HCT116 (cell line): ENCODE measurements around the gene PTPDC1. TPM values are rescaled to one million over a fixed set of nuclear protein-coding genes. Genes with fewer than 3 reads are reported as not detected.

Experiments
- ATAC-seq: fragments of 200-7000 bp; cut with Tn5 transposase; 2 replicates; pipeline ENCODE4 v1.9.1; 2020; ENCODE audit warnings: mild to moderate bottlenecking, moderate library complexity
- BruUV-seq: library from RNA; stranded (reverse); fragments of 400-500 nt; replicated peaks from 2 replicates; lab custom pipeline; 2021; lab: Mats Ljungman, UMichigan
- CTCF ChIA-PET: fragments of 300-600 bp; sonication (Branson Sonifier 250); formaldehyde crosslinking; loops from one replicate; lab custom pipeline; 2021; ENCODE audit warnings: antibody characterized with exemption; lab: Charles Lee
- POLR2A ChIA-PET: fragments of 300-600, 350-600 bp; sonication (Branson Sonifier 250); formaldehyde crosslinking; loops from one replicate; lab custom pipeline; 2021; ENCODE audit warnings: antibody characterized with exemption; lab: Charles Lee
- RAD21 ChIA-PET, 2 experiments: fragments of 300-600 bp; sonication (Branson Sonifier 250); formaldehyde crosslinking; loops; one replicate each; lab custom pipeline; 2023; ENCODE audit warnings: low total read pairs in 2 of 2; ENCODE audit not compliant: uncharacterized antibody in 2 of 2, unreplicated experiment in 2 of 2, low non-redundant PET in 1 of 2; lab: Charles Lee
- DNase-seq: peaks from one replicate; pipeline ENCODE4 v3.0.0-alpha.2; 2010; ENCODE audit warnings: low read depth, low spot score
- H2AFZ ChIP-seq: fragments of 200-600 bp; shearing (Covaris generic), sonication (generic); 2 replicates; pipeline ENCODE4 v1.6.1; 2017; ENCODE audit warnings: low read depth, mixed run types, mixed read lengths, antibody characterized with exemption, low read length; ENCODE audit not compliant: poor library complexity, severe bottlenecking
- H3K27ac ChIP-seq: 2 replicates; pipeline ENCODE4 v1.5.1; 2012; ENCODE audit warnings: low read depth, low read length
- H3K27me3 ChIP-seq: fragments of 200-600 bp; sonication (generic); 2 replicates; pipeline ENCODE4 v1.6.1; 2016; ENCODE audit warnings: mixed run types, low read length, mixed read lengths; ENCODE audit not compliant: insufficient read depth
- H3K36me3 ChIP-seq, 2 experiments: fragments of 200-500 bp in 1 of 2; fragments of 200-600 bp in 1 of 2; sonication (Bioruptor generic) in 1 of 2; sonication (generic) in 1 of 2; 2 replicates each; pipeline versions ENCODE4 v1.5.1 to v1.6.1; 2014 to 2016; ENCODE audit warnings: low read length in 2 of 2, inconsistent platforms in 1 of 2, mixed read lengths in 1 of 2, mixed run types in 1 of 2; ENCODE audit not compliant: insufficient read depth in 2 of 2, control insufficient read depth in 1 of 2
- H3K4me1 ChIP-seq, 2 experiments: fragments of 200-600 bp in 1 of 2; sonication (generic) in 1 of 2; 2 replicates each; pipeline versions ENCODE4 v1.5.1 to v1.6.1; 2012 to 2017; ENCODE audit warnings: low read length in 2 of 2, inconsistent platforms in 1 of 2, mild to moderate bottlenecking in 1 of 2, mixed read lengths in 1 of 2, mixed run types in 1 of 2, moderate library complexity in 1 of 2; ENCODE audit not compliant: insufficient read depth in 2 of 2, control insufficient read depth in 1 of 2
- H3K4me2 ChIP-seq: fragments of 200-600 bp; sonication (generic); 2 replicates; pipeline ENCODE4 v1.6.1; 2017; ENCODE audit warnings: mixed run types, low read length, mixed read lengths
- H3K4me3 ChIP-seq, 2 experiments: fragments of 200-600 bp in 1 of 2; sonication (generic) in 1 of 2; replicated peaks in 1 of 2; 2 replicates each; pipeline ENCODE4 v1.5.1; 2011 to 2016; ENCODE audit warnings: low read length in 2 of 2, control low read depth in 1 of 2, low read depth in 1 of 2, mild to moderate bottlenecking in 1 of 2, mixed read lengths in 1 of 2, mixed run types in 1 of 2
- H3K79me2 ChIP-seq: fragments of 200-600 bp; sonication (generic); 2 replicates; pipeline ENCODE4 v1.6.1; 2017; ENCODE audit warnings: mild to moderate bottlenecking, mixed run types, low read length, moderate library complexity, mixed read lengths; ENCODE audit not compliant: insufficient read depth
- H3K9ac ChIP-seq: fragments of 200-600 bp; sonication (generic); 2 replicates; pipeline ENCODE4 v1.6.1; 2016; ENCODE audit warnings: low read length, mixed read lengths
- H3K9me2 ChIP-seq: fragments of 200-600 bp; sonication (generic), shearing (Covaris generic); 2 replicates; pipeline ENCODE4 v1.6.1; 2017; ENCODE audit warnings: mixed run types, mild to moderate bottlenecking, moderate library complexity; ENCODE audit not compliant: insufficient read depth
- H3K9me3 ChIP-seq, 2 experiments: fragments of 200-500 bp in 1 of 2; fragments of 200-600 bp in 1 of 2; sonication (Bioruptor generic) in 1 of 2; sonication (generic) in 1 of 2; 2 replicates each; pipeline ENCODE4 v1.6.1; 2014 to 2017; ENCODE audit warnings: low read length in 2 of 2, mixed read lengths in 2 of 2, inconsistent platforms in 1 of 2, low read depth in 1 of 2, mild to moderate bottlenecking in 1 of 2, mixed run types in 1 of 2, moderate library complexity in 1 of 2; ENCODE audit not compliant: control insufficient read depth in 1 of 2, insufficient read depth in 1 of 2
- H4K20me1 ChIP-seq: fragments of 200-600 bp; sonication (generic), shearing (Covaris generic); 2 replicates; pipeline ENCODE4 v1.6.1; 2017; ENCODE audit warnings: mixed run types, mild to moderate bottlenecking, moderate library complexity; ENCODE audit not compliant: insufficient read depth
- CBX3 ChIP-seq: IDR thresholded peaks from 2 replicates; pipeline ENCODE4 v1.6.1; 2012; ENCODE audit warnings: low read depth
- EGR1 ChIP-seq: IDR thresholded peaks from 2 replicates; pipeline ENCODE4 v1.6.1; 2012; ENCODE audit warnings: low read depth
- FOSL1 ChIP-seq: IDR thresholded peaks from 2 replicates; pipeline ENCODE4 v1.6.1; 2012; ENCODE audit warnings: low read depth
- POLR2A ChIP-seq: IDR thresholded peaks from 2 replicates; pipeline ENCODE4 v1.7.0; 2011; ENCODE audit warnings: borderline replicate concordance; ENCODE audit not compliant: insufficient read depth, insufficient read length; ENCODE audit errors: extremely low read depth
- POLR2AphosphoS5 ChIP-seq: IDR thresholded peaks from 2 replicates; pipeline ENCODE4 v1.6.1; 2011; ENCODE audit warnings: mild to moderate bottlenecking, low read depth, low read length, moderate library complexity
- YY1 ChIP-seq: IDR thresholded peaks from 2 replicates; pipeline ENCODE4 v1.6.1; 2011; ENCODE audit warnings: low read length, low read depth, moderate library complexity, mild to moderate bottlenecking; ENCODE audit not compliant: insufficient replicate concordance; ENCODE audit errors: extremely low read depth
- intact Hi-C: fragments of 100-400 bp; cut with micrococcal nuclease; formaldehyde crosslinking; loops from 2 replicates; pipeline ENCODE4 v1.10.0; 2022
- total RNA-seq: library from RNA; stranded (reverse); gene quantifications from one replicate; pipeline ENCODE4 v1.2.1, GENCODE V29; 2021; ENCODE audit not compliant: unreplicated experiment
- TF ChIP-seq, protein P1 (sequence below): IDR thresholded peaks from 2 replicates; pipeline ENCODE4 v1.6.1; 2012

The PTPDC1 gene
- total RNA-seq, 1 experiment from 2014 or later = 12.7 TPM

DNA sequence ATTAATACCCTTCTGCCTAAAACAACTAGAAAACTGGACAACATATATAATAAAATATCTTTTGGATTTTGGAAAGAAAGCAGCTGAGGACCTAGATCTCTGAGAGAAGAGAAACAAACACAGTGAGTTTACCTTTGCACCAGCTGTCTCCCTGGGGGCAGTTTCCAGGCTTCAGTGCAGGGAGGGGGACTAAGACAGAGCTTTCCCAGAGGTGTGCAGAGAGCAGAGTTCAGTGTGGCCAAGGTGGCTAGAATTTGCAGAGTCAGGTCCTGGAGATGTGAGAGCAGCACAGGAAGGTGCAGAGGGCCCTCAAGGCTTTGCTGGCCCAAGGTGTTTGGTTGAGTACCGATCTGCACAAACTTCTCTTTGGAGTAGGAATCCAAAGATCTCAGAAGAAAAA is 26.3 kb upstream of the PTPDC1 start:
- DNase-seq (no peak), ATAC-seq (no peak)
- no peak overlapping the region for H3K27ac ChIP-seq
- no peaks in the 10 kb centered on the region for H3K27me3 ChIP-seq
- TF ChIP-seq YY1 (no peak), POLR2AphosphoS5 (no peak), EGR1 (no peak), CBX3 (no peak), POLR2A (no peak)
- TF ChIP-seq, protein P1, sequence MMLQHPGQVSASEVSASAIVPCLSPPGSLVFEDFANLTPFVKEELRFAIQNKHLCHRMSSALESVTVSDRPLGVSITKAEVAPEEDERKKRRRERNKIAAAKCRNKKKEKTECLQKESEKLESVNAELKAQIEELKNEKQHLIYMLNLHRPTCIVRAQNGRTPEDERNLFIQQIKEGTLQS = no peak
- POLR2A ChIA-PET = no interaction called here
- no peaks in the 10 kb centered on the region for H3K9me2 ChIP-seq
- BruUV-seq = no TSS peak
- peaks cover 0 to 10% of the 10 kb centered on the region in 2 experiments; a peak in 2 of 4 replicates for H3K4me1 ChIP-seq
- no peak overlapping the region for H3K9ac ChIP-seq
- H4K20me1 ChIP-seq = no peaks in the 10 kb centered on the region
- H2AFZ ChIP-seq = no peak overlapping the region
- no peak overlapping the region for H3K4me2 ChIP-seq
- CTCF ChIA-PET = no interaction called here
- intact Hi-C loops = no loop called here
- no peaks in the 10 kb centered on the region for H3K36me3 ChIP-seq
- no peaks in the 10 kb centered on the region; the same call in 1 of the 2 replicates for H3K79me2 ChIP-seq
- RAD21 ChIA-PET = no interaction called here
- H3K9me3 ChIP-seq = no peaks in the 10 kb centered on the region
- no peak overlapping the region for H3K4me3 ChIP-seq

DNA sequence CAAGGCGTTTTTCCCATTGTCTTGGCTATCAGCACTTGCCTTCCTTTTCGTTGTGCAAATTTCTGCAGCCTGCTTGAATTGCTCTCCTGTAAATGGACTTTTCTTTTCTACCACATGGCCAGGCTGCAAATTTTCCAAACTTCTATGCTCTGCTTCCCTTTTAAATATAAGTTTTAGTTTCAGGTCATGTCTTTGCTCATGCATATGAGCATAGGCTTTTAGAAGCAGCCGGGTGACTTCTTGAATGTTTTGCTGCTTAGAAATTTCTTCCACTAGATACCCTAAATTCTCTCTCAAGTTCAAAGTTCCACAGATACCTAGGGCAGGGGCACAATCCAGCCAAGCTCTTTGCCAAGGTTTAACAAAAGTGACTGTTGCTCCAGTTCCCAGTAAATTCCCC is 22.4 kb upstream of the PTPDC1 start:
- no peaks in the 10 kb centered on the region for H3K9me2 ChIP-seq
- no peaks in the 10 kb centered on the region for H3K9me3 ChIP-seq
- no peak overlapping the region for H3K4me2 ChIP-seq
- no peak overlapping the region for H3K4me3 ChIP-seq
- intact Hi-C loops = no loop called here
- H3K27ac ChIP-seq = no peak overlapping the region
- TF ChIP-seq FOSL1 = no peak
- no peaks in the 10 kb centered on the region for H3K27me3 ChIP-seq
- no peaks in the 10 kb centered on the region for H3K36me3 ChIP-seq
- POLR2A ChIA-PET = no interaction called here
- peaks cover 0 to 7% of the 10 kb centered on the region in 2 experiments; a peak in 2 of 4 replicates for H3K4me1 ChIP-seq
- DNase-seq (no peak), ATAC-seq (no peak)
- RAD21 ChIA-PET = no interaction called here
- CTCF ChIA-PET = no interaction called here
- H2AFZ ChIP-seq = no peak overlapping the region
- H3K9ac ChIP-seq = no peak overlapping the region
- BruUV-seq = no TSS peak
- H4K20me1 ChIP-seq = no peaks in the 10 kb centered on the region
- no peaks in the 10 kb centered on the region for H3K79me2 ChIP-seq
